T-helper 2 cell treated with Interferon-gamma antibody and Interleukin-4, amounts not matched to agents 5 μg/mL and 100 μg/mL, for 36 hours (primary cell): ENCODE data around the gene CAMK1D.
A peak's percentile ranks its signal among the peaks of the same experiment; 100 is the strongest.

ENCODE experiments used
- DNase-seq: peaks from one replicate; pipeline ENCODE4 v3.0.0; 2021; ENCODE audit warnings: low spot score
- H3K27ac Mint-ChIP-seq: one replicate; pipeline ENCODE4 v1.8.0; 2021; ENCODE audit warnings: mild to moderate bottlenecking, mixed read lengths
- H3K27me3 Mint-ChIP-seq: one replicate; pipeline ENCODE4 v1.8.0; 2021; ENCODE audit warnings: low read depth, mixed read lengths
- H3K36me3 Mint-ChIP-seq: one replicate; pipeline ENCODE4 v1.8.0; 2021; ENCODE audit warnings: low read depth, mixed read lengths
- H3K4me1 Mint-ChIP-seq: one replicate; pipeline ENCODE4 v1.8.0; 2021; ENCODE audit warnings: low read depth, mixed read lengths
- H3K4me3 Mint-ChIP-seq: one replicate; pipeline ENCODE4 v1.8.0; 2022; ENCODE audit warnings: mild to moderate bottlenecking, moderate library complexity, mixed read lengths
- H3K9me3 Mint-ChIP-seq: one replicate; pipeline ENCODE4 v1.8.0; 2021; ENCODE audit warnings: mixed read lengths

CAMK1D gene

GRCh38 chr10:12448340-12448728 is 99.0 kb downstream of the CAMK1D start:
- H3K27ac Mint-ChIP-seq, result peak overlapping the region; percentile 77
- H3K4me3 Mint-ChIP-seq, result peak overlapping the region; percentile 61
- H3K36me3 Mint-ChIP-seq, result no peaks in the 10 kb centered on the region
- peaks cover 45% of the 10 kb centered on the region for H3K27me3 Mint-ChIP-seq
- peaks cover 18% of the 10 kb centered on the region for H3K4me1 Mint-ChIP-seq
- no peak for DNase-seq
- no peaks in the 10 kb centered on the region for H3K9me3 Mint-ChIP-seq

- peak overlapping the region; percentile 61 for H3K4me3 Mint-ChIP-seq
- peak overlapping the region; percentile 77 for H3K27ac Mint-ChIP-seq
- H3K36me3 Mint-ChIP-seq, result no peaks in the 10 kb centered on the region
- H3K4me1 Mint-ChIP-seq, result peaks cover 18% of the 10 kb centered on the region
- peak; percentile 81 for DNase-seq
- H3K27me3 Mint-ChIP-seq, result peaks cover 49% of the 10 kb centered on the region
- H3K9me3 Mint-ChIP-seq, result no peaks in the 10 kb centered on the region
Observed at GRCh38 chr10:12448729-12449391, 99.5 kb downstream of the CAMK1D start.

DNA sequence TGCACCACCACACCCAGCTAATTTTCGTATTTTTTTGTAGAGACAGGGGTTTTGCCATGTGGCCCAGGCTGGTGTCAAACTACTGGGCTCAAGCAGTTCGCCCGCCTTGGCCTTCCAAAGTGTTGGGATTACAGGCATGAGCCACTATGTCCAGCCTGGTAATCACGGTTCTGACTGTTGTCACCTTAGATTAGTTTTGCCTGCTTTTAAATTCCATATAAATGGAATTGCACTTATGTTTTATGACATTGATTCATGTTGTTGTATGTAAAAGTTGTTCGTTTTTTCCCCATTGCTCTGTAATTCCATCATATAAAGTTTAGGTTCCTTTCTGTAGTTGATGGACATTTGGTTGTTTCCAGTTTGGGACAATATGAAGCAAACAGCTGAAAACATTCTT is 106.0 kb downstream of the CAMK1D start:
- Mint-ChIP-seq H3K4me1 (no peaks in the 10 kb centered on the region), H3K4me3 (no peak overlapping the region), H3K27me3 (peaks cover 32% of the 10 kb centered on the region), H3K27ac (no peak overlapping the region), H3K36me3 (no peaks in the 10 kb centered on the region), H3K9me3 (no peaks in the 10 kb centered on the region)
- no peak for DNase-seq

GRCh38 chr10:12455766-12456165 is 106.4 kb downstream of the CAMK1D start:
- H3K36me3 Mint-ChIP-seq, result no peaks in the 10 kb centered on the region
- H3K27ac Mint-ChIP-seq, result no peak overlapping the region
- DNase-seq, result no peak
- H3K27me3 Mint-ChIP-seq, result peaks cover 28% of the 10 kb centered on the region
- H3K4me1 Mint-ChIP-seq, result no peaks in the 10 kb centered on the region
- H3K4me3 Mint-ChIP-seq, result no peak overlapping the region
- H3K9me3 Mint-ChIP-seq, result no peaks in the 10 kb centered on the region

DNA sequence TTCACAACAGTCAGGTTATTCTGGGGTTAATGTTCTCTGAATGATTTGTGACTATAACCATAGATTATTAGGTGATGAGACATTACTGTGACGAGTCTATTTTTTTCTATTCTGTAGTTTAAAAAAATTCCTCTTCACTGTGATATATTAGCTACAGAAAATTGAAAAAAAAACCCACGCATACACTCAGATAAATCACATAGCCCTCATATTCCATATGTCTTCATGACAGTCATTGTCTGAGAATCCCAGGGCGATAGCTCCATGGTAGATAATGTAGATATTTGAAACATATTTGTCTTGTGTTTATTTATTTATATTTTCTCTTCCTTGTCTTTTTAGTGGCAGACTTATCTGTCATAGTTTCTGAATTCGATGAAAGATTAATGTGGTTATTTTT is 110.0 kb downstream of the CAMK1D start:
- Mint-ChIP-seq H3K27me3 (peaks cover 9% of the 10 kb centered on the region), H3K4me3 (no peak overlapping the region), H3K36me3 (no peaks in the 10 kb centered on the region), H3K4me1 (no peaks in the 10 kb centered on the region), H3K27ac (no peak overlapping the region), H3K9me3 (no peaks in the 10 kb centered on the region)
- DNase-seq, result no peak

- Mint-ChIP-seq H3K4me3 (no peak overlapping the region), H3K27me3 (peaks cover 9% of the 10 kb centered on the region), H3K9me3 (no peaks in the 10 kb centered on the region), H3K36me3 (no peaks in the 10 kb centered on the region), H3K4me1 (no peaks in the 10 kb centered on the region), H3K27ac (no peak overlapping the region)
- no peak for DNase-seq
Observed at GRCh38 chr10:12459762-12460161, 110.4 kb downstream of the CAMK1D start.

DNA sequence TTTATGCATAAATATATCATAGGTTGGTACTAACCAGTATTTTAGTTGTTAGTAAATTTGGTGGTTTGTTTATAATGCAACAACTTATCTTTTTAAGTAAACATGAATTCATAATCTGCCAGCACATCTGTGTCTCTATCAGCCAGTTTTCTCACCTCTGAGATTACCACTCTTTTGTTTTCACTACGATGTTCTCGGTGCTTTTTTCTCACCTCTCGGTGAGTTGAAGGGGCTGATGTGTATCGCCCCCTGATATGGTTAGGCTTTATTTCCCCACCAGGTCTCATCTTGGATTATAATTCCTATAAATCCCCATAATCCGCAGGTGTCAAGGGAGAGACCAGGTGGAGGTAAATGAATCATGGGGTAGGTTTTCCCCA is 114.1 kb downstream of the CAMK1D start:
- Mint-ChIP-seq H3K27me3 (no peaks in the 10 kb centered on the region), H3K36me3 (no peaks in the 10 kb centered on the region), H3K27ac (no peak overlapping the region), H3K4me3 (no peak overlapping the region), H3K9me3 (no peaks in the 10 kb centered on the region), H3K4me1 (peaks cover 6% of the 10 kb centered on the region)
- no peak for DNase-seq

GRCh38 chr10:12465385-12466136 is 116.2 kb downstream of the CAMK1D start:
- no peak overlapping the region for H3K27ac Mint-ChIP-seq
- H3K27me3 Mint-ChIP-seq, result no peaks in the 10 kb centered on the region
- H3K4me3 Mint-ChIP-seq, result no peak overlapping the region
- H3K36me3 Mint-ChIP-seq, result no peaks in the 10 kb centered on the region
- H3K9me3 Mint-ChIP-seq, result no peaks in the 10 kb centered on the region
- peaks cover 6% of the 10 kb centered on the region for H3K4me1 Mint-ChIP-seq
- DNase-seq, result no peak

- Mint-ChIP-seq H3K27me3 (no peaks in the 10 kb centered on the region), H3K4me1 (peaks cover 6% of the 10 kb centered on the region), H3K27ac (no peak overlapping the region), H3K9me3 (no peaks in the 10 kb centered on the region), H3K4me3 (no peak overlapping the region), H3K36me3 (no peaks in the 10 kb centered on the region)
- no peak for DNase-seq
Observed at GRCh38 chr10:12466704-12467305, 117.5 kb downstream of the CAMK1D start.

GRCh38 chr10:12469345-12469744 is 120.0 kb downstream of the CAMK1D start:
- no peaks in the 10 kb centered on the region for H3K9me3 Mint-ChIP-seq
- no peak overlapping the region for H3K27ac Mint-ChIP-seq
- no peak overlapping the region for H3K4me3 Mint-ChIP-seq
- DNase-seq, result no peak
- no peaks in the 10 kb centered on the region for H3K36me3 Mint-ChIP-seq
- H3K27me3 Mint-ChIP-seq, result no peaks in the 10 kb centered on the region
- peaks cover 6% of the 10 kb centered on the region for H3K4me1 Mint-ChIP-seq

GRCh38 chr10:12470719-12471118 is 121.4 kb downstream of the CAMK1D start:
- Mint-ChIP-seq H3K4me1 (peaks cover 6% of the 10 kb centered on the region), H3K27me3 (no peaks in the 10 kb centered on the region), H3K36me3 (no peaks in the 10 kb centered on the region), H3K27ac (no peak overlapping the region), H3K4me3 (no peak overlapping the region), H3K9me3 (peaks cover 4% of the 10 kb centered on the region)
- DNase-seq, result no peak

GRCh38 chr10:12471135-12471534 is 121.8 kb downstream of the CAMK1D start:
- Mint-ChIP-seq H3K27me3 (no peaks in the 10 kb centered on the region), H3K4me3 (no peak overlapping the region), H3K27ac (no peak overlapping the region), H3K36me3 (no peaks in the 10 kb centered on the region), H3K4me1 (peaks cover 6% of the 10 kb centered on the region), H3K9me3 (peaks cover 4% of the 10 kb centered on the region)
- no peak for DNase-seq

DNA sequence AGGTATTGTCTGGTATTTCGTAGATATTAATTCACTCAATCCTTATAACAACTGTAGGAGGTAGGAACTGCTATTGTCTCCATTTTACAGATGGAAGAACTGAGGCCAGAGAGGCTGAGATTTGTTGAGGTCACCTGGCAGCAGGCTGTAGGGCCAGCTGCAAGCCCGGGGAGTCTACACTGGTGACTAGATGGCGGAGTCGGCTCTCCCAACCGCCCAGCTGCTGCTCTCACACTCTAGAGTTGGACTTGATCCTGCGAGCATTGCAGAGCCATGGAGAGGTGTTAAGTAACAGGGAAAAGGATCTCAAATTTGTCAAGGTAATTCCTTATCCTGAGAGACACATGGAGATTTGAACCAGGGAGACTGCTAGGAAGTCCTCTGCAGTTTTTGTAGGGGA is 124.1 kb downstream of the CAMK1D start:
- no peaks in the 10 kb centered on the region for H3K27me3 Mint-ChIP-seq
- DNase-seq, result no peak
- peaks cover 4% of the 10 kb centered on the region for H3K9me3 Mint-ChIP-seq
- H3K36me3 Mint-ChIP-seq, result no peaks in the 10 kb centered on the region
- no peak overlapping the region for H3K27ac Mint-ChIP-seq
- H3K4me3 Mint-ChIP-seq, result no peak overlapping the region
- H3K4me1 Mint-ChIP-seq, result no peaks in the 10 kb centered on the region

DNA sequence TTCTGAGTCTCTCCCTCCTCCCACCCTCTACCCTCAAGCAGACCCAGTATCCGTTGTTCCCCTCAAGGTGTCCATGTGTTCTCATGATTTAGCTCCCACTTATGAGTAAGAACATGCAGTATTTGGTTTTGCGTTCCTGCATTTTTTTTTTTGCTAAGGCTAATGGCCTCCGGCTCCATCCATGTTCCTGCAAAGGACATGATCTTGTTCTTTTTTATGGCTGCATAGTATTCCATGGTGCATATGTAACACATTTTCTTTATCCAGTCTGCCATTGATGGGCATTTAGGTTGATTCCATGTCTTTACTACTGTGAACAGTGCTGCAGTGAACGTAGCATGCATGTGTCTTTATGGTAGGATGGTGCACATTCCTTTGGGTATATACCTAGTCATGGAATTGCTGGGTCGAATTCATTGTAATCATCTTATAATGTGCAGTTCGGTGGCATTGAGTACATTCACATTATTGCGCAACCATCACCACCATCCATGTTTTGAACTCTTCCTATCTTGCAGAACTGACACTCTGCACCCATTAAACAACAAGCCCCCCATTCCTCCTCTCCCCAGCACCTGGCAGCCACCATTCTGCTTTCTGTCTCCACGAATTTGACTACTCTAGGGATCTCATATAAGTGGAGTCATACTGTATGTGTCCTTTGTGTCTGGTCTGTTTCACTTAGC is 125.5 kb downstream of the CAMK1D start:
- Mint-ChIP-seq H3K27ac (no peak overlapping the region), H3K4me3 (no peak overlapping the region), H3K27me3 (no peaks in the 10 kb centered on the region), H3K9me3 (peaks cover 4% of the 10 kb centered on the region), H3K4me1 (no peaks in the 10 kb centered on the region), H3K36me3 (no peaks in the 10 kb centered on the region)
- no peak for DNase-seq
